K562 (cell line): ENCODE results near the gene LENEP. TPM values are rescaled to one million over a fixed set of nuclear protein-coding genes. Genes with fewer than 3 reads are reported as not detected.
A peak's percentile ranks its signal among the peaks of the same experiment; 100 is the strongest.

Experiments used
- CBFA2T2 ChIP-seq: fragments of 450-650 bp; conservative IDR thresholded peaks from 2 replicates; pipeline ENCODE4 v1.6.1; 2017; ENCODE audit warnings: mild to moderate bottlenecking
- CBFA2T3 ChIP-seq: fragments of 450-650 bp; IDR thresholded peaks from 2 replicates; pipeline ENCODE4 v1.6.1; 2017
- CBX2 ChIP-seq: fragments of 200-600 bp; sonication (generic); IDR thresholded peaks from one replicate; pipeline ENCODE4 v1.6.1; 2012; ENCODE audit warnings: mild to moderate bottlenecking, low read length, inconsistent platforms; ENCODE audit not compliant: insufficient read depth, poor library complexity, severe bottlenecking
- CHD4 ChIP-seq: fragments of 200-600 bp; sonication (generic); IDR thresholded peaks from 3 replicates; pipeline ENCODE4 v1.6.1; 2012; ENCODE audit warnings: low read depth, mild to moderate bottlenecking, mixed read lengths, low read length, inconsistent platforms; ENCODE audit not compliant: insufficient read depth, insufficient replicate concordance, poor library complexity, severe bottlenecking
- E2F3 ChIP-seq: fragments of 250-450 bp; sonication (Bioruptor Pico); IDR thresholded peaks from 2 replicates; pipeline ENCODE4 v1.4.0; 2020; ENCODE audit warnings: mild to moderate bottlenecking
- HMG20A ChIP-seq: fragments of 450-650 bp; formaldehyde crosslinking; conservative IDR thresholded peaks from 2 replicates; pipeline ENCODE4 v1.4.0; 2020; ENCODE audit warnings: mild to moderate bottlenecking, mixed read lengths
- STAG1 ChIP-seq: sonication (generic); formaldehyde crosslinking; IDR thresholded peaks from 2 replicates; pipeline ENCODE4 v1.5.0; 2020; ENCODE audit warnings: missing genetic modification reagents, borderline replicate concordance
- XRCC3 ChIP-seq: fragments of 450-650 bp; IDR thresholded peaks from 2 replicates; pipeline ENCODE4 v1.6.1; 2017; ENCODE audit warnings: mild to moderate bottlenecking, moderate library complexity
- ZC3H8 ChIP-seq: fragments of 450-650 bp; IDR thresholded peaks from 2 replicates; pipeline ENCODE4 v1.6.1; 2017
- ZNF253 ChIP-seq: fragments of 250-450 bp; sonication (Bioruptor Pico); conservative IDR thresholded peaks from 2 replicates; pipeline ENCODE4 v1.6.1; 2021; ENCODE audit warnings: mild to moderate bottlenecking
- ZNF384 ChIP-seq: IDR thresholded peaks from 2 replicates; pipeline ENCODE4 v1.6.1; 2012; ENCODE audit warnings: low read depth, low read length, improper control_type of control experiment
- polyA plus RNA-seq, 8 experiments: library from polyadenylated mRNA; depleted of rRNA in 4 of 8; stranded (reverse) in 5 of 8; unstranded in 3 of 8; fragments of >200 nt; fragmentation: Nextera tagmentation in 2 of 8; fragmentation: Illumina TruSeq in 1 of 8; extraction: Ambion mirVana in 2 of 8; extraction: Trizol in 1 of 8; gene quantifications; 2 replicates each; pipeline versions ENCODE4 v1.2.1 to v1.2.3, GENCODE V29; 2011 to 2014; ENCODE audit warnings: inconsistent platforms in 1 of 8, missing spikeins in 1 of 8
- total RNA-seq, 7 experiments: library from RNA; depleted of rRNA in 6 of 7; stranded (reverse); fragments of >200 nt in 6 of 7; fragmentation: Illumina TruSeq in 2 of 7; extraction: Trizol in 2 of 7; gene quantifications; 2 replicates each; pipeline versions ENCODE4 v1.2.1 to v1.2.3, GENCODE V29; 2011 to 2021; ENCODE audit warnings: low replicate concordance in 1 of 7
- TF ChIP-seq, protein P1 (sequence below): fragments of 450-650 bp; IDR thresholded peaks from 2 replicates; pipeline ENCODE4 v1.6.1; 2017; ENCODE audit warnings: mild to moderate bottlenecking, moderate library complexity
- TF ChIP-seq, protein P2 (sequence below): fragments of 250-450 bp; sonication (Bioruptor Pico); IDR thresholded peaks from 2 replicates; pipeline ENCODE4 v1.8.0; 2021; ENCODE audit warnings: moderate library complexity, mild to moderate bottlenecking, inconsistent platforms
- TF ChIP-seq, protein P3 (sequence below): fragments of 450-650 bp; formaldehyde crosslinking; IDR thresholded peaks from 2 replicates; pipeline ENCODE4 v1.4.0; 2020; ENCODE audit warnings: mild to moderate bottlenecking, moderate library complexity
- TF ChIP-seq, protein P4 (sequence below): fragments of 450-650 bp; IDR thresholded peaks from one replicate; pipeline ENCODE4 v1.6.1; 2018; ENCODE audit warnings: mild to moderate bottlenecking, moderate library complexity; ENCODE audit not compliant: partially characterized antibody
- TF ChIP-seq, protein P5 (sequence below): fragments of 250-450 bp; sonication (Bioruptor Pico); IDR thresholded peaks from 2 replicates; pipeline ENCODE4 v1.5.0; 2020; ENCODE audit warnings: mild to moderate bottlenecking, borderline replicate concordance

The LENEP gene
- total and polyA plus RNA-seq, 9 of the 15 experiments (the other 6 are each of a cell fraction or from before 2014, with no cell fraction given), result 0.23 to 0.87 (median 0.67) TPM; not detected in 5

DNA sequence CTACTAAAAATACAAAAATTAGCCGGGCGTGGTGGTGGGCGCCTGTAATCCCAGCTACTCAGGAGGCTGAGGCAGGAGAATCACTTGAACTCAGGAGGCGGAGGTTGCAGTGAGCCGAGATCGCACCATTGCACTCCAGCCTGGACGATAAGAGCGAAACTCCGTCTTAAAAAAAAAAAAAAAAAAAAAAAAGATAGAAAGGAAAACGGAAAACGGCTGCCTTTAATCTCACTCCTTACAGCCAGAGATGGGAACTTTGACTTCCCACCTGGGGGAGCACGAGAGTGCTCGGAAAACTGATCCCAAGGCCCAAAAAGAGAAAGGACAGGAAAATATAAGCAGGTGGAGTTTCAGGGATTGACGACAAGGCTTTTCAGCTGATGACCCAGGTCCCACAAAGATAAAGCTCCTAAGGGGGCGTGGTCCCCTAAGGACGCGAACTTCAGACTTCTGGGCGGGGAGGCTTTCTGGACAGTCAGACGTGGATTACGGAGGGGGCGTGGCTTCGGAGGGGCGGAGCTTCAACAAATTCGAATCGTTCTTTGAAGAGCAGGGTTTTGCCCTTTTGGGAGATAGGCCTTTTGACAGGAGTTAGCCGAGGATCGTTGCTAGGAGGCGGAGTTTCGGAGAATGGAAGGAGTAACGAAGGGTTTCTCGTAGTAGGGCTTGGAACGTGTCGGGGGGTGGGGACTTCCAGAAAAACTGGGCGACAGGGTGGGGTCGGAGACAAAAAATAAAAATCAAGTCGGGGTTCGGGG lies 19.9 kb upstream of the LENEP start (continued):
- TF ChIP-seq, protein P1, sequence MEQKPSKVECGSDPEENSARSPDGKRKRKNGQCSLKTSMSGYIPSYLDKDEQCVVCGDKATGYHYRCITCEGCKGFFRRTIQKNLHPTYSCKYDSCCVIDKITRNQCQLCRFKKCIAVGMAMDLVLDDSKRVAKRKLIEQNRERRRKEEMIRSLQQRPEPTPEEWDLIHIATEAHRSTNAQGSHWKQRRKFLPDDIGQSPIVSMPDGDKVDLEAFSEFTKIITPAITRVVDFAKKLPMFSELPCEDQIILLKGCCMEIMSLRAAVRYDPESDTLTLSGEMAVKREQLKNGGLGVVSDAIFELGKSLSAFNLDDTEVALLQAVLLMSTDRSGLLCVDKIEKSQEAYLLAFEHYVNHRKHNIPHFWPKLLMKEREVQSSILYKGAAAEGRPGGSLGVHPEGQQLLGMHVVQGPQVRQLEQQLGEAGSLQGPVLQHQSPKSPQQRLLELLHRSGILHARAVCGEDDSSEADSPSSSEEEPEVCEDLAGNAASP, result no peak; the same call in 1 of the 2 replicates
- TF ChIP-seq CBFA2T2, result no peak; the same call in 1 of the 2 replicates
- TF ChIP-seq ZC3H8, result no peak
- TF ChIP-seq CBFA2T3, result peak; percentile 66
- TF ChIP-seq CBX2, result no peak
- TF ChIP-seq CHD4, result no peak
- TF ChIP-seq, protein P2, sequence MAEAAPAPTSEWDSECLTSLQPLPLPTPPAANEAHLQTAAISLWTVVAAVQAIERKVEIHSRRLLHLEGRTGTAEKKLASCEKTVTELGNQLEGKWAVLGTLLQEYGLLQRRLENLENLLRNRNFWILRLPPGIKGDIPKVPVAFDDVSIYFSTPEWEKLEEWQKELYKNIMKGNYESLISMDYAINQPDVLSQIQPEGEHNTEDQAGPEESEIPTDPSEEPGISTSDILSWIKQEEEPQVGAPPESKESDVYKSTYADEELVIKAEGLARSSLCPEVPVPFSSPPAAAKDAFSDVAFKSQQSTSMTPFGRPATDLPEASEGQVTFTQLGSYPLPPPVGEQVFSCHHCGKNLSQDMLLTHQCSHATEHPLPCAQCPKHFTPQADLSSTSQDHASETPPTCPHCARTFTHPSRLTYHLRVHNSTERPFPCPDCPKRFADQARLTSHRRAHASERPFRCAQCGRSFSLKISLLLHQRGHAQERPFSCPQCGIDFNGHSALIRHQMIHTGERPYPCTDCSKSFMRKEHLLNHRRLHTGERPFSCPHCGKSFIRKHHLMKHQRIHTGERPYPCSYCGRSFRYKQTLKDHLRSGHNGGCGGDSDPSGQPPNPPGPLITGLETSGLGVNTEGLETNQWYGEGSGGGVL (CRISPR knock-in tag), result no peak
- no peak for TF ChIP-seq STAG1 (CRISPR knock-in tag)
- TF ChIP-seq, protein P3, sequence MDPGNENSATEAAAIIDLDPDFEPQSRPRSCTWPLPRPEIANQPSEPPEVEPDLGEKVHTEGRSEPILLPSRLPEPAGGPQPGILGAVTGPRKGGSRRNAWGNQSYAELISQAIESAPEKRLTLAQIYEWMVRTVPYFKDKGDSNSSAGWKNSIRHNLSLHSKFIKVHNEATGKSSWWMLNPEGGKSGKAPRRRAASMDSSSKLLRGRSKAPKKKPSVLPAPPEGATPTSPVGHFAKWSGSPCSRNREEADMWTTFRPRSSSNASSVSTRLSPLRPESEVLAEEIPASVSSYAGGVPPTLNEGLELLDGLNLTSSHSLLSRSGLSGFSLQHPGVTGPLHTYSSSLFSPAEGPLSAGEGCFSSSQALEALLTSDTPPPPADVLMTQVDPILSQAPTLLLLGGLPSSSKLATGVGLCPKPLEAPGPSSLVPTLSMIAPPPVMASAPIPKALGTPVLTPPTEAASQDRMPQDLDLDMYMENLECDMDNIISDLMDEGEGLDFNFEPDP (CRISPR knock-in tag), result no peak
- TF ChIP-seq E2F3 (CRISPR knock-in tag), result no peak
- TF ChIP-seq ZNF253 (CRISPR knock-in tag), result no peak
- no peak for TF ChIP-seq XRCC3
- TF ChIP-seq, protein P4, sequence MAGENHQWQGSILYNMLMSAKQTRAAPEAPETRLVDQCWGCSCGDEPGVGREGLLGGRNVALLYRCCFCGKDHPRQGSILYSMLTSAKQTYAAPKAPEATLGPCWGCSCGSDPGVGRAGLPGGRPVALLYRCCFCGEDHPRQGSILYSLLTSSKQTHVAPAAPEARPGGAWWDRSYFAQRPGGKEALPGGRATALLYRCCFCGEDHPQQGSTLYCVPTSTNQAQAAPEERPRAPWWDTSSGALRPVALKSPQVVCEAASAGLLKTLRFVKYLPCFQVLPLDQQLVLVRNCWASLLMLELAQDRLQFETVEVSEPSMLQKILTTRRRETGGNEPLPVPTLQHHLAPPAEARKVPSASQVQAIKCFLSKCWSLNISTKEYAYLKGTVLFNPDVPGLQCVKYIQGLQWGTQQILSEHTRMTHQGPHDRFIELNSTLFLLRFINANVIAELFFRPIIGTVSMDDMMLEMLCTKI, result no peak
- peak; percentile 81 for TF ChIP-seq ZNF384
- no peak for TF ChIP-seq HMG20A (CRISPR knock-in tag)
- TF ChIP-seq, protein P5, sequence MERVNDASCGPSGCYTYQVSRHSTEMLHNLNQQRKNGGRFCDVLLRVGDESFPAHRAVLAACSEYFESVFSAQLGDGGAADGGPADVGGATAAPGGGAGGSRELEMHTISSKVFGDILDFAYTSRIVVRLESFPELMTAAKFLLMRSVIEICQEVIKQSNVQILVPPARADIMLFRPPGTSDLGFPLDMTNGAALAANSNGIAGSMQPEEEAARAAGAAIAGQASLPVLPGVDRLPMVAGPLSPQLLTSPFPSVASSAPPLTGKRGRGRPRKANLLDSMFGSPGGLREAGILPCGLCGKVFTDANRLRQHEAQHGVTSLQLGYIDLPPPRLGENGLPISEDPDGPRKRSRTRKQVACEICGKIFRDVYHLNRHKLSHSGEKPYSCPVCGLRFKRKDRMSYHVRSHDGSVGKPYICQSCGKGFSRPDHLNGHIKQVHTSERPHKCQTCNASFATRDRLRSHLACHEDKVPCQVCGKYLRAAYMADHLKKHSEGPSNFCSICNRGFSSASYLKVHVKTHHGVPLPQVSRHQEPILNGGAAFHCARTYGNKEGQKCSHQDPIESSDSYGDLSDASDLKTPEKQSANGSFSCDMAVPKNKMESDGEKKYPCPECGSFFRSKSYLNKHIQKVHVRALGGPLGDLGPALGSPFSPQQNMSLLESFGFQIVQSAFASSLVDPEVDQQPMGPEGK (CRISPR knock-in tag), result no peak
